Gastroesophageal sphincter (tissue), 3 donors: ENCODE data around the gene C1orf174.

ENCODE experiments used
- CTCF ChIP-seq, 4 experiments: fragments of 200-600 bp in 2 of 4; fragments of 450-650 bp in 2 of 4; sonication (generic) in 1 of 4; IDR thresholded peaks; one replicate each; pipeline ENCODE4 v1.5.1; 2017 to 2019; ENCODE audit warnings: antibody characterized with exemption in 4 of 4, mild to moderate bottlenecking in 2 of 4, moderate library complexity in 2 of 4
- POLR2A ChIP-seq, 2 donors: fragments of 450-650 bp; IDR thresholded peaks; one replicate each; pipeline ENCODE4 v1.6.1; 2017; ENCODE audit warnings: antibody characterized with exemption in 2 of 2, mild to moderate bottlenecking in 2 of 2, moderate library complexity in 1 of 2
- POLR2AphosphoS5 ChIP-seq: sonication (generic); formaldehyde crosslinking; IDR thresholded peaks from one replicate; pipeline ENCODE4 v1.6.1; 2017; ENCODE audit warnings: antibody characterized with exemption

DNA sequence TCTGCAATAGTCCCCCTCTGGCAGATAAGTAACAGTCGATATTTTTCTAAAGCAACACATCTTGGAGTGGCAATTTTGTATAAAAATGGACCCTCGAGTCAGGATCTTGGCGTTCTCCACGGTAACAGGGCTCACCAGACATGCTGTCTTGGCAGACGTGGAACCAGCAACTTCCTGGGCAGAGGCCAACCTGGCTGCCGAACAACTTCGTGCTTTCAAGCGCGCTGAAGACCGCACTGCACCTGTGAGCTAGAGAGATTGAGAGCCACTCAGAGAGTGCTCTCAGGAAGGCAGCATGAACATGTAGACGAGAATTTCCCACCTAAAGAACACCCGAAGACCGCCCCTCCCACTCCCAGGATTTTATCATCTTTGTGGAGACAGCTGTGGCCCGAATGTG is 7.3 kb downstream of the C1orf174 start:
- TF ChIP-seq CTCF (IDR thresholded peaks at IDR 0.05) (no peak), POLR2A (IDR thresholded peaks at IDR 0.05) (no peak), POLR2AphosphoS5 (no peak)
